ENCODE measurements around the gene FAM98C. TPM values are rescaled to one million over a fixed set of nuclear protein-coding genes. Genes with fewer than 3 reads are reported as not detected.

The FAM98C gene
- total RNA-seq, 1 experiment from 2014 or later = 10.2 TPM

GRCh38 chr19:38402967-38403674 lies at the start of gene FAM98C (continued):
- TF ChIP-seq, protein P1, sequence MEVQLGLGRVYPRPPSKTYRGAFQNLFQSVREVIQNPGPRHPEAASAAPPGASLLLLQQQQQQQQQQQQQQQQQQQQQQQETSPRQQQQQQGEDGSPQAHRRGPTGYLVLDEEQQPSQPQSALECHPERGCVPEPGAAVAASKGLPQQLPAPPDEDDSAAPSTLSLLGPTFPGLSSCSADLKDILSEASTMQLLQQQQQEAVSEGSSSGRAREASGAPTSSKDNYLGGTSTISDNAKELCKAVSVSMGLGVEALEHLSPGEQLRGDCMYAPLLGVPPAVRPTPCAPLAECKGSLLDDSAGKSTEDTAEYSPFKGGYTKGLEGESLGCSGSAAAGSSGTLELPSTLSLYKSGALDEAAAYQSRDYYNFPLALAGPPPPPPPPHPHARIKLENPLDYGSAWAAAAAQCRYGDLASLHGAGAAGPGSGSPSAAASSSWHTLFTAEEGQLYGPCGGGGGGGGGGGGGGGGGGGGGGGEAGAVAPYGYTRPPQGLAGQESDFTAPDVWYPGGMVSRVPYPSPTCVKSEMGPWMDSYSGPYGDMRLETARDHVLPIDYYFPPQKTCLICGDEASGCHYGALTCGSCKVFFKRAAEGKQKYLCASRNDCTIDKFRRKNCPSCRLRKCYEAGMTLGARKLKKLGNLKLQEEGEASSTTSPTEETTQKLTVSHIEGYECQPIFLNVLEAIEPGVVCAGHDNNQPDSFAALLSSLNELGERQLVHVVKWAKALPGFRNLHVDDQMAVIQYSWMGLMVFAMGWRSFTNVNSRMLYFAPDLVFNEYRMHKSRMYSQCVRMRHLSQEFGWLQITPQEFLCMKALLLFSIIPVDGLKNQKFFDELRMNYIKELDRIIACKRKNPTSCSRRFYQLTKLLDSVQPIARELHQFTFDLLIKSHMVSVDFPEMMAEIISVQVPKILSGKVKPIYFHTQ (CRISPR knock-in tag; IDR thresholded peaks at IDR 0.05) = no peak
- TF ChIP-seq JUN (CRISPR knock-in tag; IDR thresholded peaks at IDR 0.05) = no peak
- TF ChIP-seq FOXK1 (CRISPR knock-in tag; IDR thresholded peaks at IDR 0.05) = peak; percentile 58; the same call in 1 of the 2 replicates
- TF ChIP-seq USF2 (CRISPR knock-in tag; IDR thresholded peaks at IDR 0.05) = no peak
- TF ChIP-seq NFE2L1 (CRISPR knock-in tag; IDR thresholded peaks at IDR 0.05) = 0 out of 2 replicates have a peak, but pooled peaks have one; percentile 49
- TF ChIP-seq EMX1 (CRISPR knock-in tag; IDR thresholded peaks at IDR 0.05) = no peak
- no peak for TF ChIP-seq GTF2I (CRISPR knock-in tag; conservative IDR thresholded peaks at IDR 0.05)
- TF ChIP-seq, protein P2, sequence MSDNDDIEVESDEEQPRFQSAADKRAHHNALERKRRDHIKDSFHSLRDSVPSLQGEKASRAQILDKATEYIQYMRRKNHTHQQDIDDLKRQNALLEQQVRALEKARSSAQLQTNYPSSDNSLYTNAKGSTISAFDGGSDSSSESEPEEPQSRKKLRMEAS (CRISPR knock-in tag; IDR thresholded peaks at IDR 0.05) = peak; percentile 74
- no peak for TF ChIP-seq GABPB1 (CRISPR knock-in tag; IDR thresholded peaks at IDR 0.05)
- TF ChIP-seq, protein P3, sequence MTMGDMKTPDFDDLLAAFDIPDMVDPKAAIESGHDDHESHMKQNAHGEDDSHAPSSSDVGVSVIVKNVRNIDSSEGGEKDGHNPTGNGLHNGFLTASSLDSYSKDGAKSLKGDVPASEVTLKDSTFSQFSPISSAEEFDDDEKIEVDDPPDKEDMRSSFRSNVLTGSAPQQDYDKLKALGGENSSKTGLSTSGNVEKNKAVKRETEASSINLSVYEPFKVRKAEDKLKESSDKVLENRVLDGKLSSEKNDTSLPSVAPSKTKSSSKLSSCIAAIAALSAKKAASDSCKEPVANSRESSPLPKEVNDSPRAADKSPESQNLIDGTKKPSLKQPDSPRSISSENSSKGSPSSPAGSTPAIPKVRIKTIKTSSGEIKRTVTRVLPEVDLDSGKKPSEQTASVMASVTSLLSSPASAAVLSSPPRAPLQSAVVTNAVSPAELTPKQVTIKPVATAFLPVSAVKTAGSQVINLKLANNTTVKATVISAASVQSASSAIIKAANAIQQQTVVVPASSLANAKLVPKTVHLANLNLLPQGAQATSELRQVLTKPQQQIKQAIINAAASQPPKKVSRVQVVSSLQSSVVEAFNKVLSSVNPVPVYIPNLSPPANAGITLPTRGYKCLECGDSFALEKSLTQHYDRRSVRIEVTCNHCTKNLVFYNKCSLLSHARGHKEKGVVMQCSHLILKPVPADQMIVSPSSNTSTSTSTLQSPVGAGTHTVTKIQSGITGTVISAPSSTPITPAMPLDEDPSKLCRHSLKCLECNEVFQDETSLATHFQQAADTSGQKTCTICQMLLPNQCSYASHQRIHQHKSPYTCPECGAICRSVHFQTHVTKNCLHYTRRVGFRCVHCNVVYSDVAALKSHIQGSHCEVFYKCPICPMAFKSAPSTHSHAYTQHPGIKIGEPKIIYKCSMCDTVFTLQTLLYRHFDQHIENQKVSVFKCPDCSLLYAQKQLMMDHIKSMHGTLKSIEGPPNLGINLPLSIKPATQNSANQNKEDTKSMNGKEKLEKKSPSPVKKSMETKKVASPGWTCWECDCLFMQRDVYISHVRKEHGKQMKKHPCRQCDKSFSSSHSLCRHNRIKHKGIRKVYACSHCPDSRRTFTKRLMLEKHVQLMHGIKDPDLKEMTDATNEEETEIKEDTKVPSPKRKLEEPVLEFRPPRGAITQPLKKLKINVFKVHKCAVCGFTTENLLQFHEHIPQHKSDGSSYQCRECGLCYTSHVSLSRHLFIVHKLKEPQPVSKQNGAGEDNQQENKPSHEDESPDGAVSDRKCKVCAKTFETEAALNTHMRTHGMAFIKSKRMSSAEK (CRISPR knock-in tag; IDR thresholded peaks at IDR 0.05; ENCODE audit: borderline replicate concordance) = no peak
- TF ChIP-seq E2F5 (CRISPR knock-in tag; IDR thresholded peaks at IDR 0.05) = peak; percentile 69; the same call in 1 of the 2 replicates
- TF ChIP-seq KAT7 (CRISPR knock-in tag; IDR thresholded peaks at IDR 0.05; ENCODE audit: borderline replicate concordance) = 0 out of 2 replicates have a peak, but pooled peaks have one; percentile 43
- TF ChIP-seq ETV6 (CRISPR knock-in tag; IDR thresholded peaks at IDR 0.05) = peak; percentile 59; the same call in 1 of the 2 replicates
- peak; percentile 92 for TF ChIP-seq FOXP1 (CRISPR knock-in tag; IDR thresholded peaks at IDR 0.05; ENCODE audit: borderline replicate concordance)
- TF ChIP-seq, protein P4, sequence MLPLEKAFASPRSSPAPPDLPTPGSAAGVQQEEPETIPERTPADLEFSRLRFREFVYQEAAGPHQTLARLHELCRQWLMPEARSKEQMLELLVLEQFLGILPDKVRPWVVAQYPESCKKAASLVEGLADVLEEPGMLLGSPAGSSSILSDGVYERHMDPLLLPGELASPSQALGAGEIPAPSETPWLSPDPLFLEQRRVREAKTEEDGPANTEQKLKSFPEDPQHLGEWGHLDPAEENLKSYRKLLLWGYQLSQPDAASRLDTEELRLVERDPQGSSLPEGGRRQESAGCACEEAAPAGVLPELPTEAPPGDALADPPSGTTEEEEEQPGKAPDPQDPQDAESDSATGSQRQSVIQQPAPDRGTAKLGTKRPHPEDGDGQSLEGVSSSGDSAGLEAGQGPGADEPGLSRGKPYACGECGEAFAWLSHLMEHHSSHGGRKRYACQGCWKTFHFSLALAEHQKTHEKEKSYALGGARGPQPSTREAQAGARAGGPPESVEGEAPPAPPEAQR (CRISPR knock-in tag; IDR thresholded peaks at IDR 0.05) = no peak
- no peak for TF ChIP-seq RORB (CRISPR knock-in tag; IDR thresholded peaks at IDR 0.05)
- peak; percentile 88 for TF ChIP-seq NFYB (CRISPR knock-in tag; conservative IDR thresholded peaks at IDR 0.05; ENCODE audit: low read depth)
- TF ChIP-seq, protein P5, sequence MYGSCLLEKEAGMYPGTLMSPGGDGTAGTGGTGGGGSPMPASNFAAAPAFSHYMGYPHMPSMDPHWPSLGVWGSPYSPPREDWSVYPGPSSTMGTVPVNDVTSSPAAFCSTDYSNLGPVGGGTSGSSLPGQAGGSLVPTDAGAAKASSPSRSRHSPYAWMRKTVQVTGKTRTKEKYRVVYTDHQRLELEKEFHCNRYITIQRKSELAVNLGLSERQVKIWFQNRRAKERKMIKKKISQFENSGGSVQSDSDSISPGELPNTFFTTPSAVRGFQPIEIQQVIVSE (CRISPR knock-in tag; IDR thresholded peaks at IDR 0.05; ENCODE audit: borderline replicate concordance) = no peak
- no peak for TF ChIP-seq AFF4 (CRISPR knock-in tag; IDR thresholded peaks at IDR 0.05; ENCODE audit: borderline replicate concordance)
- TF ChIP-seq ZBTB21 (CRISPR knock-in tag; IDR thresholded peaks at IDR 0.05; ENCODE audit: borderline replicate concordance) = peak; percentile 32; the same call in 1 of the 2 replicates
- no peak for TF ChIP-seq SOX15 (CRISPR knock-in tag; IDR thresholded peaks at IDR 0.05)
- no peak for TF ChIP-seq CBFB (CRISPR knock-in tag; IDR thresholded peaks at IDR 0.05; ENCODE audit: low read depth)
- no peak for TF ChIP-seq MXD4 (CRISPR knock-in tag; IDR thresholded peaks at IDR 0.05; ENCODE audit: borderline replicate concordance)
- TF ChIP-seq NR2C2 (CRISPR knock-in tag; IDR thresholded peaks at IDR 0.05) = no peak

All from WTC11 (cell line).